ENCODE results near the gene GTF2H4. TPM values are rescaled to one million over a fixed set of nuclear protein-coding genes. Genes with fewer than 3 reads are reported as not detected.
"Not testable (repeated sequence)": the region's sequence is repeated elsewhere in the genome, so short reads cannot be mapped to it uniquely, and the experiment has no call there.

Gene GTF2H4
- total RNA-seq, 1 donor from 2014 or later: 81.0 TPM

DNA sequence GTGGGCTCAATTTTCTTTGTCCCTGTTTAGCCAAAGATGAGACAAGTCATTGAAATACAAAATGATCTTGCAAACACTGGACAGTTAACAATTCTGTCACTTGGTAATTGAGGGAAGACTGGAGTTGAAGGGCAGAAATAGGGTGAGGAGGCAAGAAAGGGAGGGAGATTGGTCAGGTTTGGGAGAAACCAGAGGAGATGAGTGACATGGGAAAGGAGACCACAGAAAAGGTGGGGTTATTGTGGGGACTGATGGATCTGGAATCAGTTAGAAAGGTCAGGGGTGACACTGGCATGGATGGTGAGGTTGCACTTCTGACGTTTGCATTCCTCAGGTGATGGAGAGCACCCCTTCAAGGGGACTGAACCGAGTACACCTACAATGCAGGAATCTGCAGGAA is 693 bp downstream of the GTF2H4 start:
- Histone ChIP-seq H3K36me3 (peaks cover 16 to 32% of the 10 kb centered on the region in 2 donors), H3K4me3 (peak overlapping the region; percentile 71 to 95), H3K27ac (no peak overlapping the region), H3K9me3 (no peaks in the 10 kb centered on the region), H3K4me1 (peaks cover 2 to 12% of the 10 kb centered on the region in 2 donors), H3K27me3 (no peaks in the 10 kb centered on the region)
- no peak for DNase-seq (ENCODE audit: low spot score in 2 of 2)
- intact Hi-C loops (cut with DNase I): loop anchor here (1.0 kb wide), 1 partner anchor 24 kb away; the partner anchor contains the start of gene DDR1
- TF ChIP-seq, protein P1, sequence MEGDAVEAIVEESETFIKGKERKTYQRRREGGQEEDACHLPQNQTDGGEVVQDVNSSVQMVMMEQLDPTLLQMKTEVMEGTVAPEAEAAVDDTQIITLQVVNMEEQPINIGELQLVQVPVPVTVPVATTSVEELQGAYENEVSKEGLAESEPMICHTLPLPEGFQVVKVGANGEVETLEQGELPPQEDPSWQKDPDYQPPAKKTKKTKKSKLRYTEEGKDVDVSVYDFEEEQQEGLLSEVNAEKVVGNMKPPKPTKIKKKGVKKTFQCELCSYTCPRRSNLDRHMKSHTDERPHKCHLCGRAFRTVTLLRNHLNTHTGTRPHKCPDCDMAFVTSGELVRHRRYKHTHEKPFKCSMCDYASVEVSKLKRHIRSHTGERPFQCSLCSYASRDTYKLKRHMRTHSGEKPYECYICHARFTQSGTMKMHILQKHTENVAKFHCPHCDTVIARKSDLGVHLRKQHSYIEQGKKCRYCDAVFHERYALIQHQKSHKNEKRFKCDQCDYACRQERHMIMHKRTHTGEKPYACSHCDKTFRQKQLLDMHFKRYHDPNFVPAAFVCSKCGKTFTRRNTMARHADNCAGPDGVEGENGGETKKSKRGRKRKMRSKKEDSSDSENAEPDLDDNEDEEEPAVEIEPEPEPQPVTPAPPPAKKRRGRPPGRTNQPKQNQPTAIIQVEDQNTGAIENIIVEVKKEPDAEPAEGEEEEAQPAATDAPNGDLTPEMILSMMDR (IDR thresholded peaks at IDR 0.05): no peak

DNA sequence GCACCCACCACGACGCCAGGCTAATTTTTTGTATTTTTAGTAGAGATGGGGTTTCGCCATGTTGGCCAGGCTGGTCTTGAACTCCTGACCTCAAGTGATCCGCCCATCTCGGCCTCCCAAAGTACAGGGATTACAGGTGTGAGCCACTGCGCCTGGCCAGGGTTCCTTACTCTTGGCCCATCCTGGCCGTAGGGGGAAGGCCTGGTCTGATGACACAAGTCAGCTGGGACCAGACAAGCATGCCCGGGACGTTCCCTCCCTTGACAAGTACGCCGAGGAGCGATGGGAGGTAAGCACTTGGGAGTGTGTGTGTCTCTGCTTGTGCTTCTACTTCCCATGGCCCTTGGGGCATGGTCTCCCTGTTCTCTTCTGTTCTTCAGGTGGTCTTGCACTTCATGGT is 2.5 kb downstream of the GTF2H4 start:
- not testable (repeated sequence) for H3K4me3 ChIP-seq; H3K27me3 ChIP-seq; DNase-seq (ENCODE audit: low spot score in 2 of 2); H3K27ac ChIP-seq; H3K9me3 ChIP-seq
- H3K4me1 ChIP-seq: peaks cover 4 to 21% of the 10 kb centered on the region in 2 donors
- intact Hi-C loops (cut with DNase I): loop anchor here (10.0 kb wide), 1 partner anchor 426 kb away; the partner anchor contains the start of gene HLA-E
- peaks cover 16 to 32% of the 10 kb centered on the region in 2 donors for H3K36me3 ChIP-seq

DNA sequence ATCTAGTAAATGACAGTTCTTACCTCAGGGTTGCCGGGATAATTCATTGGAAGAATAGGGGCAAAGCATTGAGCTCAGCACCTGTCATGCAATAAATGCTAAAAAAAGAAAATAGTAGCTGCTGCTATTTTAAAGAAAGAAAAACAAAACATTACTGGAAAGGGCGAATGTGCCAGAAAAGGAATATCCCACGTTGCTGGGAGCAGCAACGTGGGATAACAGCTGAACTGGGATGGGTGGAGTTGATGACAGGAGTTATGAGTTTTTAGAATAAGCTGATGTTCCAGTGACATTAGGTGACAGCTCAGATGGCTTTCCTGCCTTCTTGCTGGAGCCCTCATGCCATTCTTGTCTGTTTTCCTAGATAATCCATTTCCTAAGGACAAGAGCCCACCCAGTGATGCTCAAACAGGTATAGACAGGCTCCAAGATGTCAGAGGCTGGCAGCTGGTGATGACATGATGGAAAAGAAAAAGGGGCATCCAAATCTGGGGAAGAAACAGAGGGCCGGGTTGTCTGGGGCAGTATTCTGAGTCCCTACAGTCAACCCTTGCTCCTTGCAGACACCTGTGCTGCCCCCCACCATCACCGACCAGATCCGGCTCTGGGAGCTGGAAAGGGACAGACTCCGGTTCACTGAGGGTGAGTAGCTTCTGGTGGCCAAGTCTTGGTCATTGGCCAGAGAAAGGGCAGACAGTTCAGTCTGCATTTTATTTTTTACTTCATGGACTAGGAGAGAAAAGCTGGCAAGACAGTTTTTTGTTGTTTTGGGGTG is 4.9 kb downstream of the GTF2H4 start:
- Histone ChIP-seq H3K4me3 (peak overlapping the region in 1 of 2 donors; percentile 65), H3K27ac (peak overlapping the region; percentile 78 to 86), H3K27me3 (no peaks in the 10 kb centered on the region), H3K9me3 (no peaks in the 10 kb centered on the region), H3K4me1 (peaks cover 4 to 23% of the 10 kb centered on the region in 2 donors), H3K36me3 (peaks cover 18 to 40% of the 10 kb centered on the region in 2 donors)
- DNase-seq (ENCODE audit: low spot score in 2 of 2): no peak
- TF ChIP-seq, protein P1 (IDR thresholded peaks at IDR 0.05): no peak
- intact Hi-C loops (cut with DNase I): loop anchor here (10.0 kb wide), 1 partner anchor 428 kb away; the partner anchor contains the start of gene HLA-E

DNA sequence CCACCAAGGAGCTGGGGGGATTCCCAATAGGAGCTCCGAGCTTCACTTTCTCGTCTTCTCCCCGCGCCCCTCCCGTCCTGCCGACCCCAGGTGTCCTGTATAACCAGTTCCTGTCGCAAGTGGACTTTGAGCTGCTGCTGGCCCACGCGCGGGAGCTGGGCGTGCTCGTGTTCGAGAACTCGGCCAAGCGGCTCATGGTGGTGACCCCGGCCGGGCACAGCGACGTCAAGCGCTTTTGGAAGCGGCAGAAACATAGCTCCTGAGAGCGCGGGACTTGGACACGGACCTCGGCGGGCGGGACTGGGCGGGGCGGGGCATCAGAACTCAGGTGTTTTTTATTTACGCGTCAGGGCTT is 5.7 kb downstream of the GTF2H4 start:
- no peak for DNase-seq (ENCODE audit: low spot score in 2 of 2)
- peaks cover 19 to 46% of the 10 kb centered on the region in 2 donors for H3K36me3 ChIP-seq
- H3K4me1 ChIP-seq: peaks cover 4 to 22% of the 10 kb centered on the region in 2 donors
- H3K27me3 ChIP-seq: no peaks in the 10 kb centered on the region
- peak overlapping the region; percentile 78 to 86 for H3K27ac ChIP-seq
- H3K9me3 ChIP-seq: no peaks in the 10 kb centered on the region
- TF ChIP-seq, protein P1 (IDR thresholded peaks at IDR 0.05): peak in 1 of 3 experiments; percentile 24
- peak overlapping the region; percentile 60 to 65 for H3K4me3 ChIP-seq
- intact Hi-C loops (cut with DNase I): loop anchor here (1.0 to 10.0 kb wide), 5 partner anchors 29 to 429 kb away; partner anchors contain the start of genes DDR1, FLOT1 and HLA-E

DNA sequence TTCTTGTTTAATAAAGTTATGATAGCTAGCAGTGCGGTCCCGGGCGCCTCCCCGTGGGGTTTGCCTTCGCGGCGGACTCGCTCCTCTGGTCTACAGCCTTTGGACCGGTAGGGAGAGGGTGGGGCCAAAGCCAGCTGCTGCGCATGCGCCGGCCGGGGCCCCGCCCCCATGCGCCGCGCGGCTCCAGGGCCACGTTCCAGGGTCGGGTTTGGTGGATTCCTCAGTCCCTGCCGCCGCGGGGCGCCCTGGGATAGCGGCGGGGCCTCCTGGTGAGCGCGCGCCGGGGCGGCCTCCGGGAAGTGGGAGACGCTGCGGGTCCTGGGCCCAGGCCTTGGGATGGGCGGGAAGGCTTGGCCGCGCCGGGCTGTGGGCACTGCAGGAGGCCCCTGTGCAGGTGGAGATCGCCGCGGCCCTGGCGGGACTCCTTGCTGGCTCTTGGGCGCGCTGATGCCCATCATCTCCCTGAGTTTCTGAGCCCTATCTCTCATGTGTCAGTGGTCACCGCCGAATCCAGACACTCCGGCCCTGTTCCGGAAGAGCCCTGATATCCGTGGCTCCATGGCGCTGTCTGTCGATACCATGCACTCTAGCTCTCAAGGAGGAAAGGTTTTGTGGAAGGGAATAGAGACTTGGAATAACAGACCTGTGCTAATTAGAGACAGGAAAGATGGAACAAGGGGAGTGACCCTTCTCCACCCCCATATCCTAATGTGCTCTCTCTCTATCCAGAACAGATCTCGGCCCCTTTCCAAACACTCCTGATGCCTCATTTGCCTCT is 6.3 kb downstream of the GTF2H4 start, which contains the start of gene VARS2:
Gene VARS2, plus strand, starts transcription at position 163 of the 778 bp plus-strand sequence. Its CDS starts 599 bp downstream, at position 762.
- peaks cover 20 to 47% of the 10 kb centered on the region in 2 donors for H3K36me3 ChIP-seq
- peaks cover 4 to 16% of the 10 kb centered on the region in 2 donors for H3K4me1 ChIP-seq
- peak within 1 kb of the TSS; percentile 78 to 86 for H3K27ac ChIP-seq
- TF ChIP-seq, protein P1 (IDR thresholded peaks at IDR 0.05): peak in 2 of 3 experiments; percentile 17 to 45
- peak; percentile 72 to 95 for DNase-seq (ENCODE audit: low spot score in 2 of 2)
- intact Hi-C loops (cut with DNase I): loop anchor here (1.0 to 10.0 kb wide), 5 partner anchors 29 to 429 kb away; partner anchors contain the start of genes DDR1, FLOT1 and HLA-E
- no peaks in the 10 kb centered on the region for H3K27me3 ChIP-seq
- no peaks in the 10 kb centered on the region for H3K9me3 ChIP-seq
- peak within 1 kb of the TSS; percentile 60 to 65 for H3K4me3 ChIP-seq
